ENCODE measurements around the gene TUBA4A. TPM values are rescaled to one million over a fixed set of nuclear protein-coding genes. Genes with fewer than 3 reads are reported as not detected.

The TUBA4A gene
- total RNA-seq, 2 donors from 2014 or later = 20.4 to 84.6 TPM

DNA sequence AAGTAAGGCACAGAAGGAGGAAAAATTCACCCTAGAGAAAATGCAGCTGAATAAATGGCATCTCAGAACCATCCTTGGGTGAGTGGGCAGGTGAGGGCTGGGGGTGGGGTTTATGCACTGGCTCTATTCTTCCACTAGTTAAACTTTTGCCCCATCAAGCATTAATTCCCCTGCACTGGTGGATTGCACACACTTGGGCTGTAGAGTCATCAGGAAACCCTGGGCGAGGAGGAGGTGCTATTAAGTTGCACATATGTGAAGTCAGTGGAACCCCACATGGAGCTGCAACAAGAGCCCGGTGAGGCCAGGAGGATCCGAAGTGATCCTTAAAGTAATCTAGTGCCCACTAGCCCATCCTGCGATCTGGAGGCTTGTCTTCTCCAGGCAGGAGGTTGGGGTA, 18.6 kb upstream of the TUBA4A start:
- no peaks in the 10 kb centered on the region for H3K36me3 ChIP-seq
- ATAC-seq (ENCODE audit: insufficient number of reproducible peaks, low FRiP score, low read depth) = no peak
- H3K27me3 ChIP-seq (replicated peaks; ENCODE audit: insufficient read depth) = no peaks in the 10 kb centered on the region

DNA sequence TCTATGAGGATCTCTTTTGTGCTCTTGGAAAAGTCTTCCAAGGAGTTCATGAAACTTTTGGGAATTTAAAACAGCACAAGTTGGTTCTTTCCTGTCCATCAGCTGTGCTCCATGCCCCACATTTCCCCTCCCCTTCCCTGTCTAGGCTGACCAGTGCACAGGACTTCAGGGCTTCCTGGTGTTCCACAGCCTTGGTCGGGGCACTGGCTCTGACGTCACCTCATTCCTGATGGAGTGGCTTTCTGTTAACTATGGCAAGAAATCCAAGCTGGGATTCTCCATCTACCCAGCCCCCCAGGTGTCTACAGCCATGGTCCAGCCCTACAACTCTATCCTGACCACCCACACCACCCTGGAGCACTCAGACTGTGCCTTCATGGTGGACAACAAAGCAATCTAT, 17.3 kb upstream of the TUBA4A start:
- Histone ChIP-seq H3K27ac (no peak overlapping the region), H3K4me3 (no peak overlapping the region), H3K9me3 (no peaks in the 10 kb centered on the region), H3K36me3 (no peaks in the 10 kb centered on the region), H3K27me3 (replicated peaks; ENCODE audit: insufficient read depth) (no peaks in the 10 kb centered on the region), H3K4me1 (ENCODE audit: control insufficient read depth in 1 of 2, low read depth in 2 of 2) (peaks cover 6 to 18% of the 10 kb centered on the region in 2 donors)
- DNase-seq (ENCODE audit: low spot score) = no peak
- TF ChIP-seq, protein P1, sequence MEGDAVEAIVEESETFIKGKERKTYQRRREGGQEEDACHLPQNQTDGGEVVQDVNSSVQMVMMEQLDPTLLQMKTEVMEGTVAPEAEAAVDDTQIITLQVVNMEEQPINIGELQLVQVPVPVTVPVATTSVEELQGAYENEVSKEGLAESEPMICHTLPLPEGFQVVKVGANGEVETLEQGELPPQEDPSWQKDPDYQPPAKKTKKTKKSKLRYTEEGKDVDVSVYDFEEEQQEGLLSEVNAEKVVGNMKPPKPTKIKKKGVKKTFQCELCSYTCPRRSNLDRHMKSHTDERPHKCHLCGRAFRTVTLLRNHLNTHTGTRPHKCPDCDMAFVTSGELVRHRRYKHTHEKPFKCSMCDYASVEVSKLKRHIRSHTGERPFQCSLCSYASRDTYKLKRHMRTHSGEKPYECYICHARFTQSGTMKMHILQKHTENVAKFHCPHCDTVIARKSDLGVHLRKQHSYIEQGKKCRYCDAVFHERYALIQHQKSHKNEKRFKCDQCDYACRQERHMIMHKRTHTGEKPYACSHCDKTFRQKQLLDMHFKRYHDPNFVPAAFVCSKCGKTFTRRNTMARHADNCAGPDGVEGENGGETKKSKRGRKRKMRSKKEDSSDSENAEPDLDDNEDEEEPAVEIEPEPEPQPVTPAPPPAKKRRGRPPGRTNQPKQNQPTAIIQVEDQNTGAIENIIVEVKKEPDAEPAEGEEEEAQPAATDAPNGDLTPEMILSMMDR (IDR thresholded peaks at IDR 0.05) = no peak
- ATAC-seq (ENCODE audit: insufficient number of reproducible peaks, low FRiP score, low read depth) = no peak

More for the DNA sequence above, 18.6 kb upstream of the TUBA4A start:
- no peak for DNase-seq (ENCODE audit: low spot score)
- TF ChIP-seq, protein P1 (IDR thresholded peaks at IDR 0.05) = no peak
- peaks cover 6 to 18% of the 10 kb centered on the region in 2 donors for H3K4me1 ChIP-seq (ENCODE audit: control insufficient read depth in 1 of 2, low read depth in 2 of 2)
- no peaks in the 10 kb centered on the region for H3K9me3 ChIP-seq
- H3K27ac ChIP-seq = no peak overlapping the region
- H3K4me3 ChIP-seq = no peak overlapping the region

DNA sequence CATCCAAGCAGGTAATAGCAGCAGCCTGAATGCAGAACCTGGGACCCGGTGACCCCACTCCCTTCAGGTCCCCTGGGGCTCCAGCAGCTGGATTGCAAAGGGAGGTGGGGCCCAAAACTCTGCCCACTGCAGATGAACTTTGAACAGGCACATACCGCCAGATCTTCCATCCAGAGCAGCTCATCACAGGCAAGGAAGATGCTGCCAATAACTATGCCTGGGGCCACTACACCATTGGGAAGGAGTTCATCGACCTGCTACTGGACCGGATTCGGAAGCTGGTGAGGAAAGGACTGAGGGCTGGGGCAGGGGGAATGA, 16.3 kb upstream of the TUBA4A start:
- TF ChIP-seq, protein P1 (IDR thresholded peaks at IDR 0.05) = no peak
- no peaks in the 10 kb centered on the region for H3K9me3 ChIP-seq
- DNase-seq (ENCODE audit: low spot score) (no peak), ATAC-seq (ENCODE audit: insufficient number of reproducible peaks, low FRiP score, low read depth) (no peak)
- H3K36me3 ChIP-seq = no peaks in the 10 kb centered on the region
- H3K27me3 ChIP-seq (replicated peaks; ENCODE audit: insufficient read depth) = no peaks in the 10 kb centered on the region
- H3K4me3 ChIP-seq = no peak overlapping the region
- H3K4me1 ChIP-seq (ENCODE audit: control insufficient read depth in 1 of 2, low read depth in 2 of 2) = peaks cover 6 to 14% of the 10 kb centered on the region in 2 donors
- no peak overlapping the region for H3K27ac ChIP-seq

DNA sequence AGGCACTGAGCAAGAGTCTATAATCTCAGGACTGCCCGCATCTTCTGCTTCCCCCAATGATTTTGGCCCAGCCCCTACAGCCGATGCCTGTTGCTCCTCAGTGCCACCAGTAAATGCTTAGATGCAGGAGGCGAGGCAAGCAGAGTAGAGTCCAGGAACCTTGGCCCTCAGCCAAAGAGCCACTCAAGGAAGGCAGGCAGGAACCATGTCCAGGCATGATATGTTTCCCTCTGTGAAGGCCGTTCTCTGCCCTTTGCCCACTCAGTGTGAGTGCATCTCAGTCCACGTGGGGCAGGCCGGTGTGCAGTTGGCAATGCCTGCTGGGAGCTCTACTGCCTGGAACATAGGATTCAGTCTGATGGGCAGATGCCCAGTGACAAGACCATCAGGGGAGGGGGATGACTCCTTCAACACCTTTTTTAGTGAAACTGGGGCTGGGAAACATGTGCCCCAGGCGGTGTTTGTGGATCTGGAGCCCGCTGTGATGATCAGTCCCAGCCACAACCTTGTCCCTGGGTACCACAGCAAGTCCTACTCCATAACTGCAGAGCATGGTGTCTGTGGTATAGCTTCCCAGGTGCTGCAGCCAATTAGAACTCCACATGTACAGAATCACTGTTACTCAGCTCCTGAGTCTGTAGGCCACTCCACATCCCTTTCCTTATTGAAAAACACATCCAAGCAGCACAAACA, 15.8 kb upstream of the TUBA4A start:
- DNase-seq (ENCODE audit: low spot score) = no peak
- Histone ChIP-seq H3K4me1 (ENCODE audit: control insufficient read depth in 1 of 2, low read depth in 2 of 2) (peaks cover 6 to 10% of the 10 kb centered on the region in 2 donors), H3K4me3 (no peak overlapping the region), H3K9me3 (no peaks in the 10 kb centered on the region), H3K36me3 (no peaks in the 10 kb centered on the region), H3K27ac (no peak overlapping the region), H3K27me3 (replicated peaks; ENCODE audit: insufficient read depth) (no peaks in the 10 kb centered on the region)
- TF ChIP-seq, protein P1 (IDR thresholded peaks at IDR 0.05) = no peak
- no peak for ATAC-seq (ENCODE audit: insufficient number of reproducible peaks, low FRiP score, low read depth)

DNA sequence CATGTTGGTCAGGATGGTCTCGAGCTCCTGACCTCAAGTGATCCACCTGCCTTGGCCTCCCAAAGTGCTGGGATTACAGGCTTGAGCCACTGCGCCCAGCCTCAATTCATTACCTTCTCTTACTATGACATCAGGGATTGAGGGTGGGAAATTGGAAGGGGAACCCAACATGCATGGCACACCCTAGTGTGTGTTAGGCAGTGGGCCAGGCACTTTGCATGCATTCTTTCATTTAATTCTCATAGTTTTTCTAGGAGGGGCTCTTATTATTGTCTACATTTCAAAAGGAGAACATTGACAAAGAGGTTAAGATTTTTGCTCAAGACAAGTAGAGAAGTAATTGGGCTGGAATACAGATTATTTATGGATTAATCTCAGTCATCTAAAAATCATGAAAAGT, 14.6 kb upstream of the TUBA4A start:
- Histone ChIP-seq H3K27ac (no peak overlapping the region), H3K36me3 (no peaks in the 10 kb centered on the region), H3K4me1 (ENCODE audit: control insufficient read depth in 1 of 2, low read depth in 2 of 2) (no peaks in the 10 kb centered on the region), H3K4me3 (no peak overlapping the region), H3K27me3 (replicated peaks; ENCODE audit: insufficient read depth) (no peaks in the 10 kb centered on the region), H3K9me3 (no peaks in the 10 kb centered on the region)
- no peak for DNase-seq (ENCODE audit: low spot score)
- no peak for ATAC-seq (ENCODE audit: insufficient number of reproducible peaks, low FRiP score, low read depth)
- TF ChIP-seq, protein P1 (IDR thresholded peaks at IDR 0.05) = no peak
